ENCODE data around the gene MYO5A. TPM values are rescaled to one million over a fixed set of nuclear protein-coding genes. Genes with fewer than 3 reads are reported as not detected.

Gene MYO5A
- total RNA-seq, 2 experiments from 2014 or later, result 19.2 to 22.6 TPM

DNA sequence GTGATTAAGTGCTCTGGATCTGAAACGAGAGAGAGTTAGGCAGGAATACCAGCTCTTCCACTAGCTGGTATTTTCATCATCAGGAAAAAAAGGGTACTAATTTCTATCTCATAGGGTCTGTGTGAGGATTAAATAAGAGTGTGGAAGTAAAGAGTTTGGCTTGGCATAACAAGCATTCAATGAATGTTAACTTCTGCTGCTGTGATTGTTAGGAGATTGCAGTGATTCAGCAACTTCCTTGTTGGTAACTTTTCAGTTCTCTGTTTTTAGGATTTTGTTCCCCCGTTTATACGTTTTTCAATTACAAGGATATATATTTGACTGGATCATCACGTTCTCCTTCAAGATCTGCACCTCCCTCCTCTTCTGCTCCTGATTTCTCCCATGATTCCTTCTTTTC lies 167.2 kb downstream of the MYO5A start:
- H3K27me3 Mint-ChIP-seq, result no peaks in the 10 kb centered on the region
- H3K9me3 Mint-ChIP-seq, result no peaks in the 10 kb centered on the region
- intact Hi-C loops (cut with micrococcal nuclease), result no loop called here
- ATAC-seq (no peak), DNase-seq (no peak)
- CTCF ChIA-PET, result interaction anchor here (0.7 kb wide), 1 partner anchor 134 kb away, joined by 3 read pairs; no protein-coding TSS in a partner anchor
- H3K27ac Mint-ChIP-seq, result no peak overlapping the region
- POLR2A ChIA-PET, result no interaction called here
- H3K36me3 Mint-ChIP-seq (ENCODE audit: low read depth), result peaks cover 10% of the 10 kb centered on the region
- no peak overlapping the region for H3K4me3 Mint-ChIP-seq
- no peaks in the 10 kb centered on the region for H3K4me1 Mint-ChIP-seq (ENCODE audit: low read depth)
- TF ChIP-seq, protein P1, sequence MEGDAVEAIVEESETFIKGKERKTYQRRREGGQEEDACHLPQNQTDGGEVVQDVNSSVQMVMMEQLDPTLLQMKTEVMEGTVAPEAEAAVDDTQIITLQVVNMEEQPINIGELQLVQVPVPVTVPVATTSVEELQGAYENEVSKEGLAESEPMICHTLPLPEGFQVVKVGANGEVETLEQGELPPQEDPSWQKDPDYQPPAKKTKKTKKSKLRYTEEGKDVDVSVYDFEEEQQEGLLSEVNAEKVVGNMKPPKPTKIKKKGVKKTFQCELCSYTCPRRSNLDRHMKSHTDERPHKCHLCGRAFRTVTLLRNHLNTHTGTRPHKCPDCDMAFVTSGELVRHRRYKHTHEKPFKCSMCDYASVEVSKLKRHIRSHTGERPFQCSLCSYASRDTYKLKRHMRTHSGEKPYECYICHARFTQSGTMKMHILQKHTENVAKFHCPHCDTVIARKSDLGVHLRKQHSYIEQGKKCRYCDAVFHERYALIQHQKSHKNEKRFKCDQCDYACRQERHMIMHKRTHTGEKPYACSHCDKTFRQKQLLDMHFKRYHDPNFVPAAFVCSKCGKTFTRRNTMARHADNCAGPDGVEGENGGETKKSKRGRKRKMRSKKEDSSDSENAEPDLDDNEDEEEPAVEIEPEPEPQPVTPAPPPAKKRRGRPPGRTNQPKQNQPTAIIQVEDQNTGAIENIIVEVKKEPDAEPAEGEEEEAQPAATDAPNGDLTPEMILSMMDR (IDR thresholded peaks at IDR 0.05), result no peak

DNA sequence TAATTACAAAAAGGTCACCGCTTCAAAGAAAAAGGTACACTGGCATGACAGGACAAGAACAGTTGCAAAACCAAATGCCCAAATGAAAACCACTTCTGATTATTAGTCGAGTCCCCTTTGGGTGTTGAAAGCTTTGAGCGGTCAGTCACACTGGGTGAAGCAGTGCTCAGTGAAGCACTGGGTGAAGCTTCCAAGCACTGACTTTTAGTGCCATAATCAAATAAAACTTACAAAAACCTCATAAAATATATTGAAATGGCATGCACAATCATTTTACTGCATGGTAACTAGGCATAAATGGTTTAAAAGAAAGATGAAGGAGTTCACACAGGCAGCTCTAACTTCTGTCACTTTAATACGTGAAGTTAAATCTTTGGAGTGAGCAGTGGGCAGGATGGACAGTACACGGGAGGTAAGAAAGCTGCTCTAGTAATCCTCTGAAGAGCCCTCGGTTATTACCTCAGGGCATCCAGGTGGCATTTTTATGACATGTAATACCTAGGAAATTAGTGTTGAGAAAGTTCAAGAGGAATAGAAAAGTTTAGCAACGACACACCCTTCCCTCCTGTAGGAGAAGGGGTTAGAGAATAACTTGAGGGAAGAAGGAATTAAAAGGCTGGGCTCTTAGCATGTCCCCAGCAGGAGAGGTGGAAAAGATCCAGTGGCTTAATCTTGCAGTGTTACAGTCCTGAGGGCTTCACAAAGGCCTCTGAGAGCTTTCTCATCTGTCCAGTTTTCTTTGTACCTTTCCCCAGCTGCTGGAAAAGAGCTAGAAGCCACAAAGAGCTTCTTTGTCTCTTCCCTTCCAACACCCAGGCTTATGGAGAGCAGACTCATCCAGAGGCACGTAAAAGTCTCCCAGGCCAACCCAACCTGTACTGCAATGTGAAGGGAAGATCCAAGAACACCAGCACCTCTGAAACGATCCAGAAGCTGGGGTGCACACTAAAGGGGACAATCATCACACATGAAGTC lies 168.2 kb downstream of the MYO5A start:
- Mint-ChIP-seq H3K4me1 (ENCODE audit: low read depth) (no peaks in the 10 kb centered on the region), H3K36me3 (ENCODE audit: low read depth) (peaks cover 10% of the 10 kb centered on the region), H3K27ac (no peak overlapping the region), H3K4me3 (no peak overlapping the region), H3K27me3 (no peaks in the 10 kb centered on the region), H3K9me3 (no peaks in the 10 kb centered on the region)
- DNase-seq, result no peak
- TF ChIP-seq, protein P1 (IDR thresholded peaks at IDR 0.05), result no peak
- ChIA-PET POLR2A (no interaction called here), CTCF (interaction anchor here (0.7 to 1.2 kb wide), 2 partner anchors 133 to 319 kb away, joined by 3 read pairs; no protein-coding TSS in a partner anchor)
- intact Hi-C loops (cut with micrococcal nuclease), result no loop called here
- ATAC-seq, result no peak

DNA sequence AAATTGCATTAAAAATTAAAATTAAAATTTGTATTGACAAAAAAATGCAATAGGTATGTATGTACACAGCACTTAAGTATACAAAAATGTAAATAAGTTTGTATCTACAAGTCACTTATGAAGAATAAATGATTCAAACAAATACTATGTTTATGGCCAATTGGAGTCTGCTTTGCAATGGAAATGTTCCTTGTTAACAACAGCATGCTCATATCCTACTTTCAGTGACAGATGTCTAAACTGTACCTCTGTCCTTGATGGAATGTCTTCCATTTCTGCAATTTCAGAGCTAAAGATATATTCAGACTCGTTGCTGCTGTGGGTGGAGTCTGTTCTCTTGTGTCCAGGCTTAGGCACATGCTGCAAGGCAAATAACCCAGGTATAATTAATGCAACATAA lies 169.0 kb downstream of the MYO5A start:
- intact Hi-C loops (cut with micrococcal nuclease), result no loop called here
- TF ChIP-seq, protein P1 (IDR thresholded peaks at IDR 0.05), result no peak
- no peak for ATAC-seq
- DNase-seq, result no peak
- no peaks in the 10 kb centered on the region for H3K9me3 Mint-ChIP-seq
- H3K4me1 Mint-ChIP-seq (ENCODE audit: low read depth), result no peaks in the 10 kb centered on the region
- ChIA-PET CTCF (interaction anchor here (1.2 kb wide), 1 partner anchor 320 kb away, joined by 3 read pairs; no protein-coding TSS in a partner anchor), POLR2A (no interaction called here)
- H3K27me3 Mint-ChIP-seq, result no peaks in the 10 kb centered on the region
- no peak overlapping the region for H3K27ac Mint-ChIP-seq
- H3K36me3 Mint-ChIP-seq (ENCODE audit: low read depth), result peaks cover 5% of the 10 kb centered on the region
- no peak overlapping the region for H3K4me3 Mint-ChIP-seq

DNA sequence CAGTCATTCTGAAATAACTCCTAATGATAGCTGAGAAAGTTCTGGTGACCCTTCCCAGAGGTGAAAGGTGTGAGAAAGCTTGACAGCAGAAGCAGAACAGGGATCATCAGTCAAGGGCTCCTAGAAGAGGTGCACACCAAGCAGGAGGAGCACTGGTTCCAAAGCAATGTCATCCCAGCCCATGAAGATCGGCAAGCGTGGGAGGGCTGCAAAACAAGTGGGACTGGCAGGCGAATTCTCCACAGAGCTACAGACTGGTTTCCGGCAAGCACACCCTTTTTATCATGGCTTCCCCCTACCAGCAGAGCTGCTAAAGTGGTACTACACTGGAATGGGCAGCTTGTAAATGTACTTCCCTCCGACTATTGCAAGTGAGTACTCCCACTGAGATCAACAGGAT lies 170.7 kb downstream of the MYO5A start:
- DNase-seq, result no peak
- Mint-ChIP-seq H3K27me3 (no peaks in the 10 kb centered on the region), H3K27ac (no peak overlapping the region), H3K9me3 (no peaks in the 10 kb centered on the region), H3K36me3 (ENCODE audit: low read depth) (peaks cover 4% of the 10 kb centered on the region), H3K4me1 (ENCODE audit: low read depth) (no peaks in the 10 kb centered on the region), H3K4me3 (no peak overlapping the region)
- TF ChIP-seq, protein P1 (IDR thresholded peaks at IDR 0.05), result no peak
- intact Hi-C loops (cut with micrococcal nuclease), result no loop called here
- POLR2A ChIA-PET, result no interaction called here
- ATAC-seq, result no peak
- CTCF ChIA-PET, result interaction anchor here (0.8 to 1.0 kb wide), 2 partner anchors 13 to 101 kb away, joined by 3 to 5 read pairs; no protein-coding TSS in a partner anchor

DNA sequence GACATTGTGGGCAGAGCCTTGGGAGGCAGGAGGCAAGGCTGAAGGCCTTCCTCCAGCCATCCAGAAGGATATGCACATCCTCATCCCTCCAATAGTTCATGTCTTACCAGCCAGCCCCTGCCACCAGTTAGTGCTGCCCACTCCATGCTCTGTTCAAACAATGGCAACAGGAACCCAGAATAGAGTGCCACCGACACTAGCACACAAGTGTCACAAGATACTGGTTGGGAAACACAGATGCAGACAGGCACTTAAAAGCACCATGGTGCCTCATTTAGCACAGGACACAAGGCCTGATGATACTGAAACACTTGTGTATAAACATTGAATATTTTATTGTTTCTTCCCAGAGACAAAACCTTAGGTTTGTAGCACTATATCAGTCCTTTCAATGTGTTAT lies 176.6 kb downstream of the MYO5A start:
- intact Hi-C loops (cut with micrococcal nuclease), result no loop called here
- ChIA-PET CTCF (no interaction called here), POLR2A (no interaction called here)
- peaks cover 5% of the 10 kb centered on the region for H3K36me3 Mint-ChIP-seq (ENCODE audit: low read depth)
- TF ChIP-seq, protein P1 (IDR thresholded peaks at IDR 0.05), result no peak
- no peaks in the 10 kb centered on the region for H3K4me1 Mint-ChIP-seq (ENCODE audit: low read depth)
- no peak for ATAC-seq
- H3K27me3 Mint-ChIP-seq, result no peaks in the 10 kb centered on the region
- no peak for DNase-seq
- no peak overlapping the region for H3K27ac Mint-ChIP-seq
- no peaks in the 10 kb centered on the region for H3K9me3 Mint-ChIP-seq
- H3K4me3 Mint-ChIP-seq, result no peak overlapping the region

Data from activated CD8-positive, alpha-beta T cell treated with anti-CD3 and anti-CD28 coated beads for 36 hours (primary cell).